GM13977 (cell line): ENCODE measurements around the gene GPR107.

Experiments used
- DNase-seq: peaks from one replicate; pipeline ENCODE4 v3.0.0; 2012; ENCODE audit warnings: low spot score
- in situ Hi-C: fragments of 300-500 bp; cut with MboI; formaldehyde crosslinking; loops from one replicate; pipeline ENCODE4 v1.12.0; 2022; ENCODE audit warnings: low sequenced_read_pairs, low pct_unique_long_range_greater_than_20kb, mixed read lengths, inconsistent platforms; ENCODE audit not compliant: unreplicated experiment
- TF ChIP-seq, protein P1 (sequence below): IDR thresholded peaks from 2 replicates; pipeline ENCODE4 v1.5.1; 2012; ENCODE audit warnings: mild to moderate bottlenecking, control low read depth; ENCODE audit not compliant: insufficient read depth; ENCODE audit errors: extremely low read depth, missing control alignments

The GPR107 gene

DNA sequence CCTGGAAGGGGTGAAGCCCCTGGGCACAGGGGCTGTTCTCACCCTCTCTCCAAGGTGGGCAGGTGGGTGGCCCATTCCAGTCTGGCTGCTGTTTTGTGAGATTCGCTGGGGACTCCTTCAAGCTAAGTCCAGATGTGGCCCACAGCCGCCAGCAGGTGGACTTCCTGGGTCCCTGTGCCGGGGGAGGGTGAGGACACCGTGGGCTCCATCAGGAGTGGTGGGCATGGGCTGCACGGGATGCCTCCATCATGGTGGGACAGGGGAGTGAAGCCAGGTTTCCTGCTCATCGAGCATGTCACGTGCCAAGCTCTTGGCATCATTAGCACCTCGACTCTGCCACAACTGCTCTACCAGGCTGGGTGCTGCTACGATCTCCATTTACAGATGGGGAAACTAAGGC lies 120.3 kb downstream of the GPR107 start:
- no peak for DNase-seq
- TF ChIP-seq, protein P1, sequence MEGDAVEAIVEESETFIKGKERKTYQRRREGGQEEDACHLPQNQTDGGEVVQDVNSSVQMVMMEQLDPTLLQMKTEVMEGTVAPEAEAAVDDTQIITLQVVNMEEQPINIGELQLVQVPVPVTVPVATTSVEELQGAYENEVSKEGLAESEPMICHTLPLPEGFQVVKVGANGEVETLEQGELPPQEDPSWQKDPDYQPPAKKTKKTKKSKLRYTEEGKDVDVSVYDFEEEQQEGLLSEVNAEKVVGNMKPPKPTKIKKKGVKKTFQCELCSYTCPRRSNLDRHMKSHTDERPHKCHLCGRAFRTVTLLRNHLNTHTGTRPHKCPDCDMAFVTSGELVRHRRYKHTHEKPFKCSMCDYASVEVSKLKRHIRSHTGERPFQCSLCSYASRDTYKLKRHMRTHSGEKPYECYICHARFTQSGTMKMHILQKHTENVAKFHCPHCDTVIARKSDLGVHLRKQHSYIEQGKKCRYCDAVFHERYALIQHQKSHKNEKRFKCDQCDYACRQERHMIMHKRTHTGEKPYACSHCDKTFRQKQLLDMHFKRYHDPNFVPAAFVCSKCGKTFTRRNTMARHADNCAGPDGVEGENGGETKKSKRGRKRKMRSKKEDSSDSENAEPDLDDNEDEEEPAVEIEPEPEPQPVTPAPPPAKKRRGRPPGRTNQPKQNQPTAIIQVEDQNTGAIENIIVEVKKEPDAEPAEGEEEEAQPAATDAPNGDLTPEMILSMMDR: no peak
- in situ Hi-C loops: no loop called here

DNA sequence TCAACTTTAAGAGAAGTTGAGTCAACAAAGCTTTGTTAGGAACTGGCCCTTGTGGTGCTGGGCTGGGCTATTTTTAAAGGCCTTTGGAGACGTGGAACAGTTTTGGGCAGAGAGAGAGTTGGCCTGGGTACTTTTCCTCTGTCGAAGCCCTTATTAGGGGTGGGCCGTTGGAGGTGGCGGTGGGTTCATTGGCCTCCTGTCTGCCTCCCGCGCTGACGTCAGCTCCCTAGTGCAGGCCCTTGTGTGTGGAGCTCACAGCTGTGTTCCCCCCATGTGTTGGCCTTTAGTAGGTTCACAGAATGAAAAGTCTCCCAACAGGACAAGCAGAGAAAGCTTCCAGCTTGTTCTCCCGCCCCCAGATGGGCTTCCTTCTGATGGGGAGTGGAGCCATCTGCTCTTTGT lies 121.2 kb downstream of the GPR107 start:
- in situ Hi-C loops: no loop called here
- DNase-seq: no peak
- TF ChIP-seq, protein P1: no peak

DNA sequence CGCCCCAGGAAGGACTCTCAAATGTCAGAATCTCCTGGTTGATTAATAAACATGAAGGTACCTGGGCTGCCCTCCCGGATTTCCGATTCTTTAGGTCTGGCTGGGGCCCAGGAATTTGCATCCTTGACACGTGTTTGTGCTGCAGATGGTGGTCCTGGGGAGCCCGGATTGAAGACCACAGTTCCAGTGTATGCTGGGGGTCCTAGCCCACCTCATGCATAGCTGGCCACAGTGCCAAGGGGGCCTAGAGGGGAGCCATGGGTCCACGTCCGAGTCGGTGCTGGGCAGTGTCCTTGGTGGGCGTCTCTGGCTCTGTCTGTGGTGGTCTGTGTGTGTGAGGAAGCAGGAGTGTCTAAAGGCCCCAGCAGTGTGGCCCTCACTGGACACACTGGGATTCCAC lies 121.6 kb downstream of the GPR107 start:
- DNase-seq: no peak
- TF ChIP-seq, protein P1: no peak
- in situ Hi-C loops: no loop called here

GRCh38 chr9:130176760-130177159 lies 123.1 kb downstream of the GPR107 start:
- DNase-seq: no peak
- TF ChIP-seq, protein P1: no peak
- in situ Hi-C loops: no loop called here

DNA sequence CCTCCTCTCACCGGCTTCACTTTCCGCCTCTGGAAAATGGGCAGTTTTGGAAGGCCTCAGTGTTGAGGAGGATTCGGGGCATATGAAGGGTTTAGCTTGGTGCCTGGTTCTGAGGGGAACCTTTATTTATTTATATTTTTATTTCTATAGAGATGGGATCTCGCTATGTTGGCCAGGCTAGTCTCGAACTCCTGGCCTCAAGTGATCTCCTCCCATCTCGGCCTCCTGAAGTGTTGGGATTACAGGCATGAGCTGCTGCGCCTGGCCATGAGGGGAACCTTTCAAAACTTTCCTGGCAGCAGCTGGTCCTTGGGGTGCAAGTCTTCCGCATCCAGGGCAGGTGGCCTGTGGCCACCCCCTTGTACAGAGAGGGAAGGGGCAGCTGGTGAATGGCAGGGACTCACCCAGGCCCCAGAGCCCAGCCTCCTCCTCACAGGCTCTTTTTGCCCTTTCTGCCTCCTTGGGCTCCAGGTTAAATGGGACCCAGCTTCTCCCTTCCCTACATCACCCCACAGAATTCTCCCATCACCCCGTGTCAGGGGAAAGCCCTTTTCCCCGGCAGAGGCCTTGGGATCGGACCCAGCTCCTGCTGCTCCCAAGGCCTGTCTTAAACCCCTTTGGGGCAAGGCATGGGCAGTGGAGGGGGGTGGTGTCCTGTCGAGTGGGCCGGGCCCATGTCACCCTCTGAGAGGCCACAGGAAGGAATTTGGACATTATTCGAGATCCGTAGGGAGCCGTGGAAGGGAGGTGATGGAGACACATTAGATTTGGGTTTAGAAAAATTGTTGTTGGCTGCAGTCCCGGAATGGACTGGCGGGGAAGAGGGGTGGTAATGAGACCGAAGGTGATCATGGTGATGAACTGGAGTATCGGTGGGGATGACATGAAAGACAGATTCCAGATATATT lies 124.4 kb downstream of the GPR107 start:
- TF ChIP-seq, protein P1: no peak
- DNase-seq: no peak
- in situ Hi-C loops: no loop called here

DNA sequence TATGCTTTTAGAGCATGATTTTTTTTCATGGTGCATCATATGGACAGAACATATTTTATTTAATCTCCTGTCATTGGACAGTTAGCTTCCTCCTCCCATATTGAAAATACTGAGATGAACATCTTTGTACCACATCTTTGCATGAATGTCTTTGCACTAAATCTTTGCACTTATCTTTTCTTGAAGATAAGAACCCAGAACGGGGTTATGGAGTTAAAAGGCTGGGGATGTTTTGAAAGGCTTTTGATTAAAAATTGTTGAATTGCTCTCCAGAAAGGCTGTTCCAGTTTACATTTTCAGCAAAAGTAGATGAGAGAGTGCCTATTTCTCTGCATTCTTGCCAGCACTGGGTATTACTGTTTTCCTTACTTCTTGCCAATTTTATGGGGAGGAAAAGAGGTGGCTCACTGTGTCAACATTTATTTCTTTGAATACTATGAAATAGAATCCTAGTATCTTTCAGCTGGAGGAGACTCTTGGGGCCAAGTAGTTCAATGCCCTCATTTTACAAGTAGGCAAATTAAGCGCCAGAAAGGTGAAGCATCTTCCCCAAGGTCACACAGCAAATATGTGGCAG lies 125.7 kb downstream of the GPR107 start:
- in situ Hi-C loops: no loop called here
- TF ChIP-seq, protein P1: no peak
- no peak for DNase-seq
